ENCODE measurements around the gene KPNA4. TPM values are rescaled to one million over a fixed set of nuclear protein-coding genes. Genes with fewer than 3 reads are reported as not detected.

KPNA4 gene
- total and polyA plus RNA-seq, 3 experiments from 2014 or later: 10.3 to 86.5 (median 72.7) TPM

DNA sequence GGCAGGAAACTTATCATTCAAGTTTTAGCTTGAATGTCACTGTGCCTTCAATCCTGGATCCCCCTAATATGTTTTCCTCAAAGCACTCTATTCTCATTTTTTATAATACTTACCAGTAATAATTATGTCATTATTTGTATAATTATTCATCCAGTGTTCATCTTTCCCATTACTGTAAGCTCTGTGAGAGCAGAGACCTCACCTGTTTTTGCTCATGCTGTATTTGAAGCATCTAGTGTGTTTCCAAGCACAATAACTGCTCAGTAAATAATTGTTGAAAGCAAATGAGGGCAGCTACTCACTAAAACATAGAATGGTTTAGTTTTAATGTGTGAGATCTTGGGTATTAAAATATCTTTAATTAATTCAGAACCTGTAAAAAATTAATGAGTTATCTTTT, 36.9 kb upstream of the KPNA4 start:
- peaks cover 1 to 9% of the 10 kb centered on the region in 2 donors for H3K27me3 Mint-ChIP-seq
- Histone ChIP-seq H3K4me1 (ENCODE audit: insufficient read depth, low read length) (no peaks in the 10 kb centered on the region), H3K27me3 (ENCODE audit: insufficient read depth, low read length, poor library complexity, severe bottlenecking) (no peaks in the 10 kb centered on the region), H3K36me3 (ENCODE audit: insufficient read depth, low read length) (no peaks in the 10 kb centered on the region), H3K9me3 (ENCODE audit: low read length) (no peaks in the 10 kb centered on the region), H3K27ac (ENCODE audit: low read depth, low read length) (no peak overlapping the region), H3K4me3 (ENCODE audit: low read length) (no peak overlapping the region)
- ChIA-PET CTCF (no interaction called here), POLR2A (no interaction called here)
- H3K36me3 Mint-ChIP-seq: peaks cover 0 to 3% (median 0%) of the 10 kb centered on the region in 3 donors
- no peak overlapping the region for H3K27ac Mint-ChIP-seq
- peaks cover 0 to 6% (median 2%) of the 10 kb centered on the region in 5 donors for H3K9me3 Mint-ChIP-seq
- H3K4me1 Mint-ChIP-seq: no peaks in the 10 kb centered on the region
- H3K4me3 Mint-ChIP-seq: no peak overlapping the region
- no peak for DNase-seq

- peaks cover 1 to 9% of the 10 kb centered on the region in 2 donors for H3K27me3 Mint-ChIP-seq
- H3K36me3 ChIP-seq (ENCODE audit: insufficient read depth, low read length): no peaks in the 10 kb centered on the region
- POLR2A ChIA-PET: no interaction called here
- no peak overlapping the region for H3K27ac ChIP-seq (ENCODE audit: low read depth, low read length)
- H3K9me3 Mint-ChIP-seq: peaks cover 0 to 6% (median 2%) of the 10 kb centered on the region in 5 donors
- no peaks in the 10 kb centered on the region for H3K4me1 Mint-ChIP-seq
- no peaks in the 10 kb centered on the region for H3K4me1 ChIP-seq (ENCODE audit: insufficient read depth, low read length)
- peaks cover 0 to 3% (median 0%) of the 10 kb centered on the region in 3 donors for H3K36me3 Mint-ChIP-seq
- H3K27me3 ChIP-seq (ENCODE audit: insufficient read depth, low read length, poor library complexity, severe bottlenecking): no peaks in the 10 kb centered on the region
- no peak overlapping the region for H3K4me3 Mint-ChIP-seq
- H3K9me3 ChIP-seq (ENCODE audit: low read length): no peaks in the 10 kb centered on the region
- no peak overlapping the region for H3K27ac Mint-ChIP-seq
- CTCF ChIA-PET: no interaction called here
- no peak for DNase-seq
- no peak overlapping the region for H3K4me3 ChIP-seq (ENCODE audit: low read length)
These were observed 35.9 kb upstream of the KPNA4 start for GRCh38 chr3:160601288-160601687.

DNA sequence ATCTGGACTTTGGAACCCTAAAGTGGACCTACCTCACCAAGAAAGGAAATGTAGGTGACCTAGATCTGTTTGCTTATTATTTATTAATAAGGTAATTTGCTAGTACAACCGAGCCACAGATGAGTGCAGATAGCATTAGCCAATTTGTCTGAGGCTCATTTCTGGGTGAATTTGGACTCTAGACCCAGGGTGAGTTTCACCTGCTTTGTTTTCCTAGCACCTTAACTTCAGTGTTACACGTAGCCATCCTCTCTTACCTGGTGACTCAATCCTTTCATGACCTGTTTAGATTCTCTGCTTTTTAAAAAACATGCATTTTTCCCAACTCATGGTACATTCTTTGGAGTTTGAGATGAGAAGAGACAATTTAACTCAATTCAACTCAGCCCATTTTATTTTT, 33.5 kb upstream of the KPNA4 start:
- DNase-seq: no peak
- Mint-ChIP-seq H3K36me3 (peaks cover 0 to 3% (median 0%) of the 10 kb centered on the region in 3 donors), H3K27me3 (peaks cover 3 to 6% of the 10 kb centered on the region in 2 donors), H3K9me3 (peaks cover 0 to 4% (median 0%) of the 10 kb centered on the region in 5 donors), H3K4me1 (no peaks in the 10 kb centered on the region), H3K27ac (no peak overlapping the region), H3K4me3 (no peak overlapping the region)
- ChIA-PET POLR2A (no interaction called here), CTCF (no interaction called here)
- Histone ChIP-seq H3K27me3 (ENCODE audit: insufficient read depth, low read length, poor library complexity, severe bottlenecking) (no peaks in the 10 kb centered on the region), H3K9me3 (ENCODE audit: low read length) (no peaks in the 10 kb centered on the region), H3K4me1 (ENCODE audit: insufficient read depth, low read length) (no peaks in the 10 kb centered on the region), H3K27ac (ENCODE audit: low read depth, low read length) (no peak overlapping the region), H3K36me3 (ENCODE audit: insufficient read depth, low read length) (no peaks in the 10 kb centered on the region), H3K4me3 (ENCODE audit: low read length) (no peak overlapping the region)

- Histone ChIP-seq H3K36me3 (ENCODE audit: insufficient read depth, low read length) (no peaks in the 10 kb centered on the region), H3K27me3 (ENCODE audit: insufficient read depth, low read length, poor library complexity, severe bottlenecking) (peaks cover 5% of the 10 kb centered on the region), H3K9me3 (ENCODE audit: low read length) (no peaks in the 10 kb centered on the region), H3K27ac (ENCODE audit: low read depth, low read length) (no peak overlapping the region), H3K4me3 (ENCODE audit: low read length) (no peak overlapping the region), H3K4me1 (ENCODE audit: insufficient read depth, low read length) (no peaks in the 10 kb centered on the region)
- Mint-ChIP-seq H3K27me3 (peaks cover 24 to 79% of the 10 kb centered on the region in 2 donors), H3K9me3 (peaks cover 6 to 9% (median 8%) of the 10 kb centered on the region in 5 donors), H3K4me1 (no peaks in the 10 kb centered on the region), H3K36me3 (peaks cover 0 to 14% (median 0%) of the 10 kb centered on the region in 3 donors), H3K27ac (no peak overlapping the region), H3K4me3 (no peak overlapping the region)
- no peak for DNase-seq
- ChIA-PET POLR2A (no interaction called here), CTCF (no interaction called here)
These were observed 22.7 kb upstream of the KPNA4 start for GRCh38 chr3:160588023-160588422.

GRCh38 chr3:160587105-160587504, 21.7 kb upstream of the KPNA4 start:
- no peak overlapping the region for H3K27ac ChIP-seq (ENCODE audit: low read depth, low read length)
- H3K36me3 ChIP-seq (ENCODE audit: insufficient read depth, low read length): no peaks in the 10 kb centered on the region
- POLR2A ChIA-PET: no interaction called here
- Mint-ChIP-seq H3K9me3 (peaks cover 10 to 15% (median 13%) of the 10 kb centered on the region in 5 donors), H3K4me1 (no peaks in the 10 kb centered on the region), H3K4me3 (no peak overlapping the region), H3K27ac (peak overlapping the region in 1 of 8 donors; percentile 22), H3K27me3 (peaks cover 25 to 85% of the 10 kb centered on the region in 2 donors), H3K36me3 (peaks cover 0 to 23% (median 0%) of the 10 kb centered on the region in 3 donors)
- H3K4me1 ChIP-seq (ENCODE audit: insufficient read depth, low read length): no peaks in the 10 kb centered on the region
- H3K4me3 ChIP-seq (ENCODE audit: low read length): no peak overlapping the region
- no peak for DNase-seq
- H3K27me3 ChIP-seq (ENCODE audit: insufficient read depth, low read length, poor library complexity, severe bottlenecking): peaks cover 5% of the 10 kb centered on the region
- CTCF ChIA-PET: no interaction called here
- no peaks in the 10 kb centered on the region for H3K9me3 ChIP-seq (ENCODE audit: low read length)

DNA sequence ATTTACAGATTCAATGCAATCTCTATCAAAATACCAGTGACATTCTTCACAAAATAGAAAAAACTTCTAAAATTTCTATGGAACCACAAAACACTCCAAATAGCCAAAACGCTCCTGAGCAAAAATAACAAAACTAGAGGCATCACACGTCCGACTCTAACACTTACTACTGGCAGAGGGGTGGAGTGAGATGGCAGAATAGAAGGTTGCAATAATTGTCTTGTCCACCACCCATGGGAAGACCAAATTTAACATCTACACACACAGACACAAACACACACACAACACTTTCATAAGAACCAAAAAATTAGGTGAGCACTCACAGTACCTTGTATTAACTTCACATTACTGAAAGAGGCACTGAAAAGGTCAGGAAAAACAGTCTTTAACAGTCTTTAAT, 21.3 kb upstream of the KPNA4 start:
- Mint-ChIP-seq H3K27me3 (peaks cover 25 to 89% of the 10 kb centered on the region in 2 donors), H3K4me3 (no peak overlapping the region), H3K9me3 (peaks cover 14 to 19% (median 17%) of the 10 kb centered on the region in 5 donors), H3K4me1 (no peaks in the 10 kb centered on the region), H3K36me3 (peaks cover 0 to 28% (median under 1%) of the 10 kb centered on the region in 3 donors), H3K27ac (no peak overlapping the region)
- Histone ChIP-seq H3K4me3 (ENCODE audit: low read length) (no peak overlapping the region), H3K27ac (ENCODE audit: low read depth, low read length) (no peak overlapping the region), H3K36me3 (ENCODE audit: insufficient read depth, low read length) (no peaks in the 10 kb centered on the region), H3K9me3 (ENCODE audit: low read length) (no peaks in the 10 kb centered on the region), H3K4me1 (ENCODE audit: insufficient read depth, low read length) (no peaks in the 10 kb centered on the region), H3K27me3 (ENCODE audit: insufficient read depth, low read length, poor library complexity, severe bottlenecking) (peaks cover 5% of the 10 kb centered on the region)
- ChIA-PET CTCF (no interaction called here), POLR2A (no interaction called here)
- no peak for DNase-seq

- ChIA-PET POLR2A (no interaction called here), CTCF (no interaction called here)
- H3K4me3 Mint-ChIP-seq: no peak overlapping the region
These were observed 18.1 kb upstream of the KPNA4 start for GRCh38 chr3:160583451-160583850.

DNA sequence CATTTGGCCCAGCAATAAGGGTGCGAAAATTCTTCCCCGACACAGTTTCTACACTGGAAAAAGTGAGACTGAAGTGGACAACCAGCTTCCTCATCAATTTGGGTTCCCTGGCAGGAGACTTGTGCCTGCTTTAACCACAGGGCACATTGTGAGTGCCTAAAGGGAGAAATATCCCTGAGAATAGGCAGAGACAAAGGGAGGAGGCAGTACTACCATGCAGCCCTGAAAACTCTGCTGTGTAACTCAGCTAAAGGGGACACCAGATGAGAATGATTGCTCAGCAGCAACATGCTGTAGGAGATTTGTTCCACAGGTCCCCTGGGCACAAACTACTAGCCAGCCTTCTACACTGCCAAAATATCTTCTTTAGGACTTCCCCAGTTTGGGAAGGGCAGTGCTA, 15.6 kb upstream of the KPNA4 start:
- peaks cover 36 to 86% of the 10 kb centered on the region in 2 donors for H3K27me3 Mint-ChIP-seq
- ChIA-PET CTCF (interaction anchor here (1.4 kb wide), 1 partner anchor 9 kb away, joined by 3 read pairs; no protein-coding TSS in a partner anchor), POLR2A (no interaction called here)
- no peaks in the 10 kb centered on the region for H3K36me3 ChIP-seq (ENCODE audit: insufficient read depth, low read length)
- H3K4me3 ChIP-seq (ENCODE audit: low read length): no peak overlapping the region
- no peak overlapping the region for H3K27ac Mint-ChIP-seq
- H3K27ac ChIP-seq (ENCODE audit: low read depth, low read length): no peak overlapping the region
- no peaks in the 10 kb centered on the region for H3K4me1 Mint-ChIP-seq
- H3K27me3 ChIP-seq (ENCODE audit: insufficient read depth, low read length, poor library complexity, severe bottlenecking): no peaks in the 10 kb centered on the region
- H3K4me3 Mint-ChIP-seq: no peak overlapping the region
- no peak for DNase-seq
- no peaks in the 10 kb centered on the region for H3K9me3 ChIP-seq (ENCODE audit: low read length)
- peaks cover 9 to 28% (median 23%) of the 10 kb centered on the region in 5 donors for H3K9me3 Mint-ChIP-seq
- peaks cover 0 to 28% (median 1%) of the 10 kb centered on the region in 3 donors for H3K36me3 Mint-ChIP-seq
- no peaks in the 10 kb centered on the region for H3K4me1 ChIP-seq (ENCODE audit: insufficient read depth, low read length)

More at GRCh38 chr3:160583451-160583850, 18.1 kb upstream of the KPNA4 start:
- Histone ChIP-seq H3K4me3 (ENCODE audit: low read length) (no peak overlapping the region), H3K4me1 (ENCODE audit: insufficient read depth, low read length) (no peaks in the 10 kb centered on the region), H3K27me3 (ENCODE audit: insufficient read depth, low read length, poor library complexity, severe bottlenecking) (peaks cover 5% of the 10 kb centered on the region), H3K9me3 (ENCODE audit: low read length) (no peaks in the 10 kb centered on the region), H3K36me3 (ENCODE audit: insufficient read depth, low read length) (no peaks in the 10 kb centered on the region), H3K27ac (ENCODE audit: low read depth, low read length) (no peak overlapping the region)
- H3K36me3 Mint-ChIP-seq: peaks cover 0 to 36% (median 1%) of the 10 kb centered on the region in 3 donors
- H3K27ac Mint-ChIP-seq: no peak overlapping the region
- no peaks in the 10 kb centered on the region for H3K4me1 Mint-ChIP-seq
- no peak for DNase-seq
- peaks cover 9 to 28% (median 25%) of the 10 kb centered on the region in 5 donors for H3K9me3 Mint-ChIP-seq
- H3K27me3 Mint-ChIP-seq: peaks cover 38 to 84% of the 10 kb centered on the region in 2 donors

All from CD8-positive, alpha-beta memory T cell (primary cell).